ENCODE results near the gene GPANK1.

GPANK1 gene

GRCh38 chr6:31661262-31662123 is 3.3 kb downstream of the GPANK1 start:
- DNase-seq = no peak

GRCh38 chr6:31660381-31661261 is 4.2 kb downstream of the GPANK1 start, which contains the start of gene C6orf47:
C6orf47 (minus strand) TSS chr6:31660778; CDS start chr6:31659947, 831 bp downstream.
- DNase-seq = peak; percentile 87

GRCh38 chr6:31659649-31660380 is 5.0 kb downstream of the GPANK1 start:
- DNase-seq = peak; percentile 48

- DNase-seq = no peak
Observed at GRCh38 chr6:31658983-31659648, 5.7 kb downstream of the GPANK1 start.

- no peak for DNase-seq
Observed at GRCh38 chr6:31658158-31658688, 6.6 kb downstream of the GPANK1 start.

- peak; percentile 45 for DNase-seq
Observed at GRCh38 chr6:31657406-31658157, 7.2 kb downstream of the GPANK1 start.

- DNase-seq = no peak
Observed at GRCh38 chr6:31655349-31656237, 9.2 kb downstream of the GPANK1 start, which contains the start of gene APOM. APOM (plus strand) TSS chr6:31655894; CDS start chr6:31655967, 73 bp downstream.

GRCh38 chr6:31654574-31655348 is 10.0 kb downstream of the GPANK1 start:
- no peak for DNase-seq

GRCh38 chr6:31652925-31653724 is 11.7 kb downstream of the GPANK1 start:
- peak; percentile 90 for DNase-seq

GRCh38 chr6:31651602-31652191 is 13.1 kb downstream of the GPANK1 start:
- DNase-seq = peak; percentile 75

- no peak for DNase-seq
Observed at GRCh38 chr6:31645325-31645724, 19.5 kb downstream of the GPANK1 start.

GRCh38 chr6:31643818-31644454 is 20.9 kb downstream of the GPANK1 start:
- DNase-seq = no peak

- no peak for DNase-seq
Observed at GRCh38 chr6:31642798-31643570, 21.8 kb downstream of the GPANK1 start.

- DNase-seq = no peak
Observed at GRCh38 chr6:31641370-31641769, 23.4 kb downstream of the GPANK1 start.

GRCh38 chr6:31640612-31641011 is 24.2 kb downstream of the GPANK1 start:
- no peak for DNase-seq

- DNase-seq = peak; percentile 29
Observed at GRCh38 chr6:31639449-31639861, 25.3 kb downstream of the GPANK1 start.

- no peak for DNase-seq
Observed at GRCh38 chr6:31639043-31639442, 25.8 kb downstream of the GPANK1 start.
